Left lung (tissue), 14 donors: Measurements from ENCODE around the gene INAVA. TPM values are rescaled to one million over a fixed set of nuclear protein-coding genes. Genes with fewer than 3 reads are reported as not detected.

ENCODE experiments used
- ATAC-seq: fragments of 200-7000 bp; cut with Tn5 transposase; one replicate; pipeline ENCODE4 v1.9.1; 2020; ENCODE audit warnings: moderate library complexity
- DNase-seq, 4 donors: peaks; one replicate each; pipeline ENCODE4 v3.0.0-alpha.2; 2013 to 2020
- H3K27ac ChIP-seq, 2 donors: fragments of 200-600 bp; sonication (generic) in 1 of 2; one replicate each; pipeline versions ENCODE4 v1.5.0 to v1.8.0; 2020 to 2021
- H3K27me3 ChIP-seq, 2 donors: fragments of 200-600 bp; sonication (generic) in 1 of 2; one replicate each; pipeline versions ENCODE4 v1.5.0 to v1.8.0; 2020 to 2021
- H3K36me3 ChIP-seq, 2 donors: fragments of 200-600 bp; sonication (generic) in 1 of 2; one replicate each; pipeline versions ENCODE4 v1.5.0 to v1.8.0; 2020 to 2021
- H3K4me1 ChIP-seq, 2 donors: fragments of 200-600 bp; one replicate each; pipeline ENCODE4 v1.8.0; 2021
- H3K4me3 ChIP-seq, 2 donors: fragments of 200-600 bp; sonication (generic) in 1 of 2; one replicate each; pipeline versions ENCODE4 v1.5.0 to v1.8.0; 2020 to 2021; ENCODE audit warnings: mild to moderate bottlenecking in 1 of 2
- H3K9me3 ChIP-seq, 2 donors: fragments of 200-600 bp; sonication (generic) in 1 of 2; one replicate each; pipeline versions ENCODE4 v1.5.0 to v1.8.0; 2020 to 2021
- intact Hi-C, 2 donors: fragments of 100-400 bp; cut with DNase I; formaldehyde crosslinking; loops; one replicate each; pipeline versions ENCODE4 v1.11.2 to v1.14.2; 2022
- long read RNA-seq, 12 donors: library from polyadenylated mRNA in 2 of 12; unstranded in 2 of 12; transcript quantifications; one replicate each; pipeline ENCODE4 v2.0.0 and lab custom pipeline, GENCODE V29; 2019 to 2026
- polyA plus RNA-seq, 6 donors: library from polyadenylated mRNA; unstranded; fragments of 120-200 nt; gene quantifications; one replicate each; pipeline ENCODE4 v1.2.1, GENCODE V29; 2013; ENCODE audit not compliant: insufficient read length in 6 of 6
- total RNA-seq, 2 donors: library from RNA; stranded (reverse); fragmentation: NEBNext Ultra II Directional; extraction: Animal tissue kit (Norgen Biotek cat#: 25700); gene quantifications; one replicate each; pipeline ENCODE4 v1.2.1, GENCODE V29; 2021
- TF ChIP-seq, protein P1 (sequence below), 2 donors: fragments of 200-600 bp; sonication (generic) in 1 of 2; IDR thresholded peaks; one replicate each; pipeline versions ENCODE4 v1.5.0 to v1.8.0; 2021; ENCODE audit warnings: antibody characterized with exemption in 2 of 2
- donor health status: DM: no; HTN: yes; CAD: no.
- donor health status: DM: no; HTN: no; CAD: no.

Gene INAVA
- total RNA-seq (10 to 100 TPM in 1 of 2 donors, 1 to 10 TPM in 1; 5.5 to 23.7 TPM), polyA plus RNA-seq (10 to 100 TPM; 19.0 to 25.5 (median 23.1) TPM)
- long read RNA-seq, donor 1, full-length matches to known transcripts = 2 of 2 reads
- long read RNA-seq, donor 1, partial matches to known transcripts = 0 of 2 reads
- long read RNA-seq, donor 1, other reads (novel, unspliced or antisense) = 0 of 2 reads
- long read RNA-seq, donor 2 = 0 reads
- long read RNA-seq, donor 3, partial matches to known transcripts = 0 of 1 reads
- long read RNA-seq, donor 3, other reads (novel, unspliced or antisense) = 0 of 1 reads
- long read RNA-seq, donor 4 = 0 reads
- long read RNA-seq, donor 5 = 0 reads
- long read RNA-seq, donor 6, partial matches to known transcripts = 0 of 1 reads
- long read RNA-seq, donor 6, other reads (novel, unspliced or antisense) = 0 of 1 reads
- long read RNA-seq, donor 7 = 0 reads
- long read RNA-seq, donor 8, full-length matches to known transcripts = 5 of 5 reads
- long read RNA-seq, donor 8, partial matches to known transcripts = 0 of 5 reads
- long read RNA-seq, donor 8, other reads (novel, unspliced or antisense) = 0 of 5 reads
- long read RNA-seq, donor 9 = 0 reads
- long read RNA-seq, donor 10 = 0 reads
- long read RNA-seq, donor 11, full-length matches to known transcripts = 1 of 1 reads
- long read RNA-seq, donor 11, partial matches to known transcripts = 0 of 1 reads
- long read RNA-seq, donor 11, other reads (novel, unspliced or antisense) = 0 of 1 reads
- long read RNA-seq, donor 12, full-length matches to known transcripts = 4 of 4 reads
- long read RNA-seq, donor 12, partial matches to known transcripts = 0 of 4 reads
- long read RNA-seq, donor 12, other reads (novel, unspliced or antisense) = 0 of 4 reads

DNA sequence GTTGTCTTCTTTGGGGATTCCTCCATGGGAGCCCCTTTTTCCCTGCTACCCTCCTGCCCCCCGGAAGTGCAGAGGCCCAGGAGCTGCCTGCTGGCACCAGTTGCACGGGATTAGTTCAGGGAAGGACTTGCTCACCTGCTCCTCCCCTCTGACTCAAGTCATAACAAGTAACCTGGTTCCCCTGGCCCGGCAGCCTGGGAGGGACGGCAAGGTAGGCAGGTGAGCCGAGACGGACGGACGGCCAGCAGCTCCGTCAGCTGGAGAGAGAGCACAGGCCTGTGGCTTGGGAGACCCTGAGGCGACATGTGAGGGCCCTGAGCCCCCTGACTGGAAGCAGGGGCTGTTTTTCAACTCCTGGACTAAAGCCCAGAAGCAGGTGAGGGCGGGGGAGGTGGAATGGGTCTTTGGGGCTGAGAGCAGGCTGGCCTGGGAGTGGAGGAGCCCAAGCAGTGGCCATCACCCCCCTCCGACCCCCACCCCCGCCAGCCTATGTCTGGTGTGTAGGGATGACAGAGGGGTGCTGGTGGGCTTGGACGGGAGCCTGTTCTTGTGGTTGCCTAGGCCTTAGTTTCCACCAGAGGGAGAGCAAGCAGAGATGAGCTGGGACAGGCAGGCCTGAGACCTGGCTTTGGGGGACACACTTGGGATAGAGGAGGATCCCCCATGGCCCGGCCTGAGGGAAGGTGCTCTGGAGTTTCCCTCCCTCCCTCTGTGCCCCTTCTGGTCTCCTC is at the start of gene INAVA:
TSS of gene INAVA (plus strand) at position 189 of the 731 bp plus-strand sequence. CDS start 3,501 bp downstream, outside the sequence.
- ATAC-seq = peak; percentile 60
- Histone ChIP-seq H3K4me3 (peak within 1 kb of the TSS; percentile 27 to 32), H3K4me1 (peaks cover 11 to 25% of the 10 kb centered on the region in 2 donors), H3K9me3 (no peaks in the 10 kb centered on the region), H3K36me3 (no peaks in the 10 kb centered on the region), H3K27ac (peak within 1 kb of the TSS; percentile 13 to 70), H3K27me3 (peaks cover 0 to 25% of the 10 kb centered on the region in 2 donors)
- peak in 3 of 4 donors; percentile 51 to 82 (median 60) for DNase-seq
- TF ChIP-seq, protein P1, sequence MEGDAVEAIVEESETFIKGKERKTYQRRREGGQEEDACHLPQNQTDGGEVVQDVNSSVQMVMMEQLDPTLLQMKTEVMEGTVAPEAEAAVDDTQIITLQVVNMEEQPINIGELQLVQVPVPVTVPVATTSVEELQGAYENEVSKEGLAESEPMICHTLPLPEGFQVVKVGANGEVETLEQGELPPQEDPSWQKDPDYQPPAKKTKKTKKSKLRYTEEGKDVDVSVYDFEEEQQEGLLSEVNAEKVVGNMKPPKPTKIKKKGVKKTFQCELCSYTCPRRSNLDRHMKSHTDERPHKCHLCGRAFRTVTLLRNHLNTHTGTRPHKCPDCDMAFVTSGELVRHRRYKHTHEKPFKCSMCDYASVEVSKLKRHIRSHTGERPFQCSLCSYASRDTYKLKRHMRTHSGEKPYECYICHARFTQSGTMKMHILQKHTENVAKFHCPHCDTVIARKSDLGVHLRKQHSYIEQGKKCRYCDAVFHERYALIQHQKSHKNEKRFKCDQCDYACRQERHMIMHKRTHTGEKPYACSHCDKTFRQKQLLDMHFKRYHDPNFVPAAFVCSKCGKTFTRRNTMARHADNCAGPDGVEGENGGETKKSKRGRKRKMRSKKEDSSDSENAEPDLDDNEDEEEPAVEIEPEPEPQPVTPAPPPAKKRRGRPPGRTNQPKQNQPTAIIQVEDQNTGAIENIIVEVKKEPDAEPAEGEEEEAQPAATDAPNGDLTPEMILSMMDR (IDR thresholded peaks at IDR 0.05) = no peak
- intact Hi-C loops = no loop called here

DNA sequence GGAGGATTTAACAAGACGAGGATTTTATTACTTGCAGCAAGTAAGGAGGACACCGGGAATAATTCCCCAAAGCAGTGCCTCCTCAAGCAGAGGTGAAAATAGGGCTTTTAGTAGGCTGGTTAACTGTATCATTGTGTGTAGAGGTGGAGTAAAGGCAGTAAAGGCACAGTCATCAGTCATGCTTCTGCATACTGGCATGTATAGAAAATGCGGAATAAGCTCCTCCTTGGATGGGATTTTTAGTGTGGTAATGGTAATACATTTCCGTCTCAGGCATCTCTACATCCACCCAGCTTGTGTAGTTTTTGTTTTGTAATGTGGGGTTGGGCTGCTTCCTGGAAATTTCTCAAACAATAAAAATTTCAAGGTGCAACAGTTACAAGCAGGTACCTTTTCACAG is 49.3 kb upstream of the INAVA start:
- intact Hi-C loops = no loop called here
- ATAC-seq = no peak
- H3K27me3 ChIP-seq = no peaks in the 10 kb centered on the region
- no peak overlapping the region for H3K27ac ChIP-seq
- TF ChIP-seq, protein P1 (IDR thresholded peaks at IDR 0.05) = no peak
- peaks cover 0 to 28% of the 10 kb centered on the region in 2 donors for H3K36me3 ChIP-seq
- H3K9me3 ChIP-seq = no peaks in the 10 kb centered on the region
- H3K4me3 ChIP-seq = no peak overlapping the region
- H3K4me1 ChIP-seq = no peaks in the 10 kb centered on the region
- no peak for DNase-seq

- Histone ChIP-seq H3K4me3 (no peak overlapping the region), H3K9me3 (no peaks in the 10 kb centered on the region), H3K36me3 (peaks cover 0 to 33% of the 10 kb centered on the region in 2 donors), H3K27ac (no peak overlapping the region), H3K4me1 (no peaks in the 10 kb centered on the region), H3K27me3 (no peaks in the 10 kb centered on the region)
- TF ChIP-seq, protein P1 (IDR thresholded peaks at IDR 0.05) = no peak
- DNase-seq = no peak
- intact Hi-C loops = no loop called here
- ATAC-seq = no peak
Observed at GRCh38 chr1:200846398-200846797, 48.3 kb upstream of the INAVA start.

- Histone ChIP-seq H3K27ac (no peak overlapping the region), H3K27me3 (no peaks in the 10 kb centered on the region), H3K4me1 (no peaks in the 10 kb centered on the region), H3K9me3 (no peaks in the 10 kb centered on the region), H3K4me3 (no peak overlapping the region), H3K36me3 (peaks cover 0 to 39% of the 10 kb centered on the region in 2 donors)
- intact Hi-C loops = no loop called here
- TF ChIP-seq, protein P1 (IDR thresholded peaks at IDR 0.05) = no peak
- no peak for ATAC-seq
- DNase-seq = no peak
Observed at GRCh38 chr1:200849430-200849829, 45.3 kb upstream of the INAVA start.
